ENCODE measurements around the gene ZNF608. TPM values are rescaled to one million over a fixed set of nuclear protein-coding genes. Genes with fewer than 3 reads are reported as not detected.
A peak's percentile ranks its signal among the peaks of the same experiment; 100 is the strongest.

Gene ZNF608
- total and polyA plus RNA-seq, 2 donors (not counting 3 experiments of a cell fraction or from before 2014, with no cell fraction given): 16.2 to 33.6 TPM

DNA sequence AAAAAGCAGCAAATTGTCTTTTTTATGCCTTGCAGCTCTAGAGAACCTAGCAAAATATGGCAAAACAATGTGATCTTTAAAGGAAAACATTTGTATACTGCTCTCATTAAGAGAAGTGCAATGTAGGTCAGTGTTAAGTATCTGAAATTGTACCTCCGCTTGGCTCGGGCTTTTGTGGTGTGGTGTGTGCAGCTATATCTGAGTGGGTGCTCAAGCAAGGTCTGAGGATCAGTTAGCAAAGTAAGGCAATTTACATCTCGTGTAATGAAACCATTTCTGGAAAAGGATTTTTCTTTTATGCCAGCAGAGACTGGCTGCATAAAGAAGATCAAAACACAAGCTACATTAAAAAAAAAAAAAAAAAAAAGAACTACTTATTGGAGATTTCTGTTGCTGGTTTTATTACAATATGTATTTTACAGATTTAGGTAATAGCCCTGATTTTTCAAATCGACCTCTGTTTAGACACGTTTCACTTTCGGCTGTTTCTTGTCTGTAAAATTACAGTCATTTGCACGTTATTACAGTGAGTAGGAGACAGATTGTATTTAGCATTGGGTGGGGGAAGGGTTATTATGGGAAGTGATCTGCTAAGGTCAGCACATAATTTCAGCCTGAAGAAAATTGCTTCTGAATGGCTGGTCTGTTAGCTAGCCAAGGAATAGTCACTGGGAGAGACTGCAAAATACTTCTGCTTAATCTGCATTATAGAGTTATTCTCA is 7.9 kb upstream of the ZNF608 start:
- FAIRE-seq (no peak), DNase-seq (ENCODE audit: low read depth, low spot score) (no peak)
- TF ChIP-seq JUN (IDR thresholded peaks at IDR 0.05; ENCODE audit: borderline replicate concordance, insufficient read depth, insufficient read length, low read depth) (no peak), GATA2 (IDR thresholded peaks at IDR 0.05; ENCODE audit: insufficient read depth, insufficient read length, low read depth, low read length) (no peak), MYC (IDR thresholded peaks at IDR 0.05; ENCODE audit: low read depth, low read length) (no peak)
- Histone ChIP-seq H2AFZ (ENCODE audit: low read depth, low read length) (no peak overlapping the region), H3K27me3 (ENCODE audit: control insufficient read depth in 2 of 2, insufficient read depth in 2 of 2, low read length in 2 of 2) (no peaks in the 10 kb centered on the region), H3K79me2 (ENCODE audit: control insufficient read depth, insufficient read depth, low read length) (no peaks in the 10 kb centered on the region), H4K20me1 (replicated peaks; ENCODE audit: control insufficient read depth, extremely low read depth, insufficient read depth, low read length) (no peaks in the 10 kb centered on the region), H3K9ac (replicated peaks; ENCODE audit: extremely low read depth, insufficient read depth, low read length) (no peak overlapping the region), H3K9me3 (replicated peaks; ENCODE audit: control insufficient read depth, insufficient read depth, low read length) (no peaks in the 10 kb centered on the region), H3K9me1 (replicated peaks; ENCODE audit: control insufficient read depth, extremely low read depth, insufficient read depth, low read length) (no peaks in the 10 kb centered on the region), H3K4me1 (ENCODE audit: control insufficient read depth, extremely low read depth, insufficient read depth, low read length) (peaks cover 4% of the 10 kb centered on the region), H3K4me2 (ENCODE audit: insufficient read depth, low read length) (no peak overlapping the region), H3K27ac (ENCODE audit: insufficient read depth, low read depth, low read length) (no peak overlapping the region), H3K36me3 (ENCODE audit: control insufficient read depth in 2 of 2, extremely low read depth in 1 of 2, insufficient read depth in 2 of 2, low read length in 2 of 2) (no peaks in the 10 kb centered on the region), H3K4me3 (replicated peaks in 1 of 3; ENCODE audit: insufficient read depth in 1 of 3, low read depth in 1 of 3, low read length in 3 of 3) (no peak overlapping the region)
- ChIA-PET POLR2A (interaction anchor here (0.6 kb wide), 1 partner anchor 67 kb away, joined by 4 read pairs; no protein-coding TSS in a partner anchor), CTCF (interaction anchor here (0.6 kb wide), 1 partner anchor 1009 kb away, joined by 3 read pairs; no protein-coding TSS in a partner anchor)
- dilution Hi-C loops (cut with MboI; ENCODE audit: extremely low pct_ligation_motif_present, low sequenced_read_pairs): no loop called here
- intact Hi-C loops (cut with micrococcal nuclease): no loop called here
- BruUV-seq (replicated peaks): no TSS peak

DNA sequence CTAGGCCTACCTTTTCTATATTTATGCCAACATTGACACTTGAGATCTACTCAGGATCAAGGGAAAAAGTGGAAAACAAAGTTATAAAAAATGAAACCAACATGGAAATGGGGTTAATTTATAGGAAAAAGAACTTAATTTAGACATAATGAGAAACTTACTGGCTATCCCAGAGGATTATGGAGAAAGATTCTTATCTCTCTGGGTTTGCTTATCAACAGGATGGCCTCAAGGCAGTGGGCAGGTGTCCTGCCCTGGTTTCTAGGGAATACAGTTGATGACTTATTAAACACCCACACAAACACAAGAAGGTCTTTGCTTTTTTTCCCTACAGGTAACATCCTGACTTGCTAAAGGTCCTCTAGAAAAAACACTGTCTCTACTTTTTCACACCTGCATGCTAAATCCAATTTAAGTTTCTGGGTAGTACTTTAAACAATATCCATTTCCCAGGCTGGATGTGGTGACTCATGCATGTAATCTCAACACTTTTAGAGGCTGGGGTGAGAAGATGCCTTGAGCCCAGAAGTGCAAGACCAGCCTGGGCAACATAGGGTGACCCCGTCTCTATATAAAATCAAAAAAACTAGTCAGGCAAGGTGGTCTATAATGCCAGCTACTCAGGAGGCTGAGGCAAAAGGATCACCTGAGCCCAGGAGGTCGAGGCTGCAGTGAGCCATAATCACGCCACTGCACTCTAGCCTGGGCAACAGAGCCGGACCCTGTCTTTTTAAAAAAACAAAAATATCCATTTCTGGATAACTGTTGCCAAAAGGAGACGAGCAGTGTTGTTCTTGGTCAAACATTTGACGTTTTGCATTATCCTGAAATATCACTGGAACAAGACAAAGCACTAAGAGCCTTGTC is 6.6 kb upstream of the ZNF608 start:
- dilution Hi-C loops (cut with MboI; ENCODE audit: extremely low pct_ligation_motif_present, low sequenced_read_pairs) (no loop called here), intact Hi-C loops (cut with micrococcal nuclease) (no loop called here)
- Histone ChIP-seq H3K9ac (replicated peaks; ENCODE audit: extremely low read depth, insufficient read depth, low read length) (no peak overlapping the region), H3K9me3 (replicated peaks; ENCODE audit: control insufficient read depth, insufficient read depth, low read length) (no peaks in the 10 kb centered on the region), H3K27ac (ENCODE audit: insufficient read depth, low read depth, low read length) (no peak overlapping the region), H2AFZ (ENCODE audit: low read depth, low read length) (no peak overlapping the region), H3K36me3 (ENCODE audit: control insufficient read depth in 2 of 2, extremely low read depth in 1 of 2, insufficient read depth in 2 of 2, low read length in 2 of 2) (no peaks in the 10 kb centered on the region), H3K4me3 (replicated peaks in 1 of 3; ENCODE audit: insufficient read depth in 1 of 3, low read depth in 1 of 3, low read length in 3 of 3) (no peak overlapping the region), H3K4me1 (ENCODE audit: control insufficient read depth, extremely low read depth, insufficient read depth, low read length) (peaks cover 6% of the 10 kb centered on the region), H3K27me3 (ENCODE audit: control insufficient read depth in 2 of 2, insufficient read depth in 2 of 2, low read length in 2 of 2) (no peaks in the 10 kb centered on the region), H3K79me2 (ENCODE audit: control insufficient read depth, insufficient read depth, low read length) (no peaks in the 10 kb centered on the region), H3K9me1 (replicated peaks; ENCODE audit: control insufficient read depth, extremely low read depth, insufficient read depth, low read length) (no peaks in the 10 kb centered on the region), H3K4me2 (ENCODE audit: insufficient read depth, low read length) (no peak overlapping the region), H4K20me1 (replicated peaks; ENCODE audit: control insufficient read depth, extremely low read depth, insufficient read depth, low read length) (no peaks in the 10 kb centered on the region)
- TF ChIP-seq FOS (IDR thresholded peaks at IDR 0.05; ENCODE audit: borderline replicate concordance, insufficient read depth, low read length) (peak; percentile 23), GATA2 (IDR thresholded peaks at IDR 0.05; ENCODE audit: insufficient read depth, insufficient read length, low read depth, low read length) (no peak)
- DNase-seq (ENCODE audit: low read depth, low spot score) (peak; percentile 30), FAIRE-seq (no peak)
- CTCF ChIA-PET: no interaction called here
- POLR2A ChIA-PET: no interaction called here
- BruUV-seq (replicated peaks): no TSS peak
